AG09309 (cell line): ENCODE measurements around the gene PAX5.

Experiments used
- DNase-seq: peaks from one replicate; pipeline ENCODE4 v3.0.0-alpha.2; 2010; ENCODE audit warnings: low read depth
- H3K4me3 ChIP-seq: 2 replicates; pipeline ENCODE4 v1.5.1; 2011; ENCODE audit warnings: mild to moderate bottlenecking, low read depth, low read length, moderate library complexity; ENCODE audit not compliant: control insufficient read depth
- CTCF ChIP-seq: IDR thresholded peaks from 2 replicates; pipeline ENCODE4 v1.5.1; 2011; ENCODE audit warnings: mild to moderate bottlenecking, low read depth, low read length, inconsistent platforms; ENCODE audit not compliant: insufficient read depth, control insufficient read depth; ENCODE audit errors: missing control alignments

PAX5 gene

GRCh38 chr9:36914212-36914577, 119.9 kb downstream of the PAX5 start:
- no peak for TF ChIP-seq CTCF
- no peak overlapping the region for H3K4me3 ChIP-seq
- no peak for DNase-seq

GRCh38 chr9:36913393-36914211, 120.5 kb downstream of the PAX5 start:
- H3K4me3 ChIP-seq = no peak overlapping the region
- no peak for DNase-seq
- TF ChIP-seq CTCF = peak; percentile 7

GRCh38 chr9:36912620-36913019, 121.4 kb downstream of the PAX5 start:
- no peak for DNase-seq
- H3K4me3 ChIP-seq = no peak overlapping the region
- no peak for TF ChIP-seq CTCF

GRCh38 chr9:36911601-36912412, 122.3 kb downstream of the PAX5 start:
- TF ChIP-seq CTCF = no peak

GRCh38 chr9:36911037-36911436, 123.0 kb downstream of the PAX5 start:
- no peak for TF ChIP-seq CTCF
- DNase-seq = no peak
- no peak overlapping the region for H3K4me3 ChIP-seq

More at GRCh38 chr9:36911601-36912412, 122.3 kb downstream of the PAX5 start:
- no peak overlapping the region for H3K4me3 ChIP-seq
- DNase-seq = no peak

GRCh38 chr9:36906492-36906891, 127.6 kb downstream of the PAX5 start:
- TF ChIP-seq CTCF = no peak
- no peak overlapping the region for H3K4me3 ChIP-seq
- no peak for DNase-seq
